GM21528 (cell line): ENCODE data around the gene MATCAP1.

Experiments
- ATAC-seq: cut with Tn5 transposase; IDR thresholded peaks from one replicate; pipeline ENCODE4 v1.9.1; 2021; ENCODE audit warnings: mild to moderate bottlenecking, moderate library complexity; ENCODE audit not compliant: unreplicated experiment, low FRiP score

MATCAP1 gene

DNA sequence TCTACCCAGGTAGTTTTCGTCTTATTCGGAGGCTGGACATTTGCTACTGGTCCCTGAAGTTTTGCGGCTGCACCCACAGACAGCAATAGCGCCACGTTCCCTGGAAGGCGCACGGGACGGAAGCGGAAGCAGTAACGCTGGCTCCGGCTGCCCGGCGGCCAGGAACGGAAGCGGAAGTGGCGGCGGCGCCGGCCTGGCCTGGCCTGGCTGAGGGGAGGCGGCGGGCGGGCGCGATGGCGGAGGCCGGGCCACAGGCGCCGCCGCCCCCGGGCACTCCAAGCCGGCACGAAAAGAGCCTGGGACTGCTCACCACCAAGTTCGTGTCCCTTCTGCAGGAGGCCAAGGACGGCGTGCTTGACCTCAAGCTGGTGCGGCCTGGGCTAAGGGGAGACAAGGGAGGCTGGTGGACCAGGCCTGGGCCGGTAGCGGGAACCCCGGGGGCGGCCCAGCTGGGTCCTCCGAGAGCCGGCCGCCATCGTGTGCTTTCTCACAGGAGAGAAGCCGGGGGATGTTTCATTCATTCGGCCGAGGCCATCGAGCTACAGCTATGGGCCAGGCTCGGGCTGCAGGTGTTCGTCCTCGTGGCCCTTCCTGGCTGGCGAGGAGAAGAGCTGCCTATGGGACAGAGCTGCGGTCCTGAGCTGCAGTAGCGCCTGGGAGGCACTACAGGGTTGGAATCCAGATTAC lies 8.4 kb upstream of the MATCAP1 start, which contains the start of gene E2F4:
E2F4 (plus strand) TSS at position 161 of the 687 bp plus-strand sequence; CDS start at position 234, 73 bp downstream.
- ATAC-seq = peak; percentile 73

DNA sequence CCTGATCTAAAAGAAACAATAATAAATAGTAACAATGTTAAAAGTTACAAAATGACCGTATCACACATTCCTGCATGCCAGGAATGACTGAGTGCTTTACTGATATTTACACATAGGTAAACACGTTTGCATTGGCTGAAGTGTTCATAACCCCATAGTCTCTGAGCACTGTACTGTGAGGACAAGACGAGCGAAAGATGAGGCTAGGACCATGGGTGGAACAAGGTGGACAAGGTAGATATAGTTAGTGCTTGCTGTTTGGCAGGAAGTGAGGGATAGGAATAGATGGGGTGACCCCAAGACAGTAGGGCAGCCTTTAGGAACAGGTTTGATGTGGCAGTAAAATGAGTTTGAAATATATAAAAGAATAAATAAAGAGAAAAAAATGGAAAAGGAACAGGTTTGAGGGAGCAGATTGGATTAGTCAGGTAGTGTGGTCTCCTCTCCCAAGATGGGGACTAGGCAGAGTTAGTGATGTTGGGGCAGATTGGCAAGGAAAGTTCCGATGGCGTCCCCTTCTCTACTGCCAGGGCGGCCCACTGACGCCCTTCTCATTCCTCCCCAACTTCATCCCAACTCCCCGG lies 7.7 kb upstream of the MATCAP1 start:
- ATAC-seq = no peak

GRCh38 chr16:67190448-67191399 lies 7.0 kb upstream of the MATCAP1 start:
- no peak for ATAC-seq

GRCh38 chr16:67190041-67190440 lies 6.3 kb upstream of the MATCAP1 start, which contains the start of gene EXOC3L1:
Gene EXOC3L1 (minus strand): TSS chr16:67190136. CDS start chr16:67189676, 460 bp downstream.
- no peak for ATAC-seq

DNA sequence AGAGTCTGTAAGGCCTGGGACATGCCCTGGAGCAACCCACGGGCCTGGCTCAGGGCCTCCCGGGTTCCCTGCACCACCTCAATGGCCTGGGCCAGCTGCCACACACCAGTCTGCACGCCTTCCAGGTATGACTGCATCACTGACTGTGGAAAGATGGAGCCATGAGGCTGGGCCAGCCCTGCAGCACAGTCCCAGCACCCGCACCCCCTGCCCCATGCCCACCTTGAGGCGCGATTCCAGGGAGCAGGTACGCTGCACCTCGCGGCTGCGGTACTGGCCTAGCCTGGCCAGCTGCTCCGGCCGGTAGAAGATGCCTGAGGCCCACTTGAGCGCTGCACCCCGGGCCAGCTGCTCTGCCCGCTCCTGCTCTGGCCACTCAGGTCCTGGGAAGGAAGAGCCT lies 5.0 kb upstream of the MATCAP1 start:
- ATAC-seq = no peak

- no peak for ATAC-seq
Observed at GRCh38 chr16:67188323-67188722, 4.6 kb upstream of the MATCAP1 start.

DNA sequence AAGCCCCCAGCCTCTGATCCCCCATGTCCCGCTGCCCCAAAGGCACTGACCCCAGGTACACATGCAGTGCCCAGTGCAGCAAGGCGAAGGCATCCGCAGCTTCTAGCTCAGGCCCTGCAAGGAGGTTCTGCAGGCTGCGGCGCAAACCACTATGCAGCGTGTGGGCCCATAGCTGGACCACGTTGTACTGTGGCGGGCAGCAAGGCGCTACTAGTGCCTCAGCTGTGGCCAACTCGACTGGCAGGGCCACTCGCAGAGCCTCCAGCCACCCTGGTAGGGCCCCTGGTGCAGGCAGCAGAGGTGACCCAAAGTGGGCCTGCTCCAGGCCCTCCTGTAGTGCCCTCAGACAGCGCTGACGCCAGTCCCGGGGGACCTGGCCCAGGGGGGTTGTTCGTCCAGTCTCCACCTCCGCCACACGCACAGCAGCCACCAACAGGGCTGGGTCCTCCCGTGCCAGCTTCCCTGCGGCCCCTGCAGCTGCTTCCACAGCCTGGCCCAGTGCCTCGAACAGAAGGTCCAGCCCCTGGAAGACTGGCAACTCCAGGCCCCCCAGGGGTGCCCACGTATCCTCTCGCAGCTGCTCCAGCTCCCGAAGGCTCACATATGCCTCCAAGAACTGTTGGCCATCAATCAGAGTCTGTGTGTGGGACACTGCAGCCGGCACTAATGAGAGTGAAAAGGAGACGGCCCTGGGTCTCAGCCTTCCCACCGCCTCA lies 3.6 kb upstream of the MATCAP1 start:
- no peak for ATAC-seq

DNA sequence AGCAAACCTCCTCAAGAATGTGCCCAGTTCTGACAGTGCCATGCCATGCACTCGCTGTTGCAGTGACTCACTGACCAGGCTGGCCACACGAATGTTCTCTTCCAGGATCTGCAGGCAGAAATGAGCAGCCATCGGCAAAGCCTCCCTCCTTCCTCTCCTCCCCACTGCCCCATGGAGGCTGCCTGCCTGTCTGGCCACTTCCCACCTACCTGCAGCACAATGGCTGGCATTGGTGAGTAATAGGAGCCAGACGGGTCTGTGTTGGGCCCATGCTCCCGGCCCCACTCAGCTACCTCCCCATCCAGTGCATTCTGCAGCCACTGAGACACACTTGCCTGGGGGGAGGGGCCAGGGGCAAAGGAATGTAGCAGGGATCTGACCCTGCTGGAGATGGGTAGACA lies 2.8 kb upstream of the MATCAP1 start:
- no peak for ATAC-seq

GRCh38 chr16:67185651-67186134 lies 1.9 kb upstream of the MATCAP1 start:
- ATAC-seq = no peak

GRCh38 chr16:67184995-67185650 lies 1.4 kb upstream of the MATCAP1 start:
- no peak for ATAC-seq

DNA sequence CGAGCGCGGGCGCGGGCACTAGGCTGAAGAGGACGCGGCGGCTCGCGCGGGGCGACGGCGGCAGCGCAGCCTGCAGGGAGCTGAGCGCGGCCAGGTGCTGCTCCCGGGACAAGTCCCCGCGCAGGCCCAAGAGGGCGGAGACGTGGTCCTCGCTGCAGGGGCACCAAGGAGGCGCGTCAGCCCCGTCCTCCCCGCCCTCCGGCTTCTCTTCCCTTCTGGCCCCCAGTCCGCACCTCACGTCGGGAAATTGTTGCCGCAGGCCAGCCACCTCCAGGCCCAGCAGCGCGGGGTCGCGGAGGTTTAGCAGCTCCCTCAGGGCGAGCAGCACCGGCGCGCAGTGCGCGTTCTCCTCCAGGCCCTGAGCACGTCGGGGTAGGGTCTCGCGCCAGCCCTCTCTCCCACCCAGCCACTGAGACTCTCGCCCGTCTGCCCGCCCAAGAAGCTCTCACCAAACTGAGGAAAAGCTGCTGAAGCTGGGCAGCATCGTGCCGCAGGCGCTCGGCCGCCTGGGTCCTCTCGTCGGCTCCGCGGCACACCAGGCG lies 761 bp upstream of the MATCAP1 start:
- ATAC-seq = no peak

- no peak for ATAC-seq
Observed at GRCh38 chr16:67183284-67183626, 508 bp downstream of the MATCAP1 start.

GRCh38 chr16:67182288-67182687 lies 1.5 kb downstream of the MATCAP1 start:
- no peak for ATAC-seq

GRCh38 chr16:67181346-67181745 lies 2.4 kb downstream of the MATCAP1 start:
- ATAC-seq = no peak

GRCh38 chr16:67180166-67180565 lies 3.6 kb downstream of the MATCAP1 start:
- ATAC-seq = no peak

DNA sequence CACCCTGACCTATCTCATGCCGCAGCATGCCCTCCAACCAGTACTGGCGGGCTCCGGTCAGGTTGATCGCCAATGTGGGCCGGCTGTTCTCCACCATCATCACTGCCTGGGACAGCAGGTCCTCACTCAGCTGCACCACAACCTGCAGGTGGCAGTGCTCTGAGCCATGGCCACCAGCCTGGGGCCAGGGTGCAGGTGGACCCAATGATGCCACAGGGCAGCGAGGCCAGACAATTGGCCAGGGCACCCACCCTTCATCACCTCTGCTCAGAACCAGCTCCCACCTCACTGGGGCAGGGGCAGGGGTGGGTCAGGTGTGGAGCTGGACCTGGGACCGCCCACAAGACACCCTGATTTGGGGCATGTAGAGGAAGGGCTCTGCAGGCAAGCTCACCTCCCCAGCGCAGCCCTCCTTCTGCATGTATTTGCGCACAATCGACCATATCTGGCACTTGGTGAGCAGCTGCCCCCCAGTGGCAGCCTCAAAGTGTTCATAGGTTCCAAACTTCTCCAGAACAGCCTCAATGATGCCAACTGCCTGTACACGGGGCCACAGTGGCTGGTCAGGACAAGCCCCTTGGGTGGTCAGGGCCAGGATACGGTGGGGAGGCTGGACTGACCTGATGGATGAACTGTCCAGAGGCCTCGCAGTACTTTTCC lies 4.2 kb downstream of the MATCAP1 start:
- ATAC-seq = no peak

- no peak for ATAC-seq
Observed at GRCh38 chr16:67177743-67178699, 5.7 kb downstream of the MATCAP1 start.

GRCh38 chr16:67176662-67177061 lies 7.1 kb downstream of the MATCAP1 start:
- no peak for ATAC-seq
